Suprapubic skin (tissue), 4 donors: ENCODE data around the gene PRSS12. TPM values are rescaled to one million over a fixed set of nuclear protein-coding genes. Genes with fewer than 3 reads are reported as not detected.

ENCODE experiments used
- DNase-seq, 2 donors: peaks; one replicate each; pipeline ENCODE4 v3.0.0-alpha.2; 2019; ENCODE audit warnings: low spot score in 2 of 2
- H3K27ac ChIP-seq: fragments of 200-600 bp; sonication (generic); one replicate; pipeline ENCODE4 v1.5.1; 2019
- H3K27me3 ChIP-seq: fragments of 200-600 bp; sonication (generic); one replicate; pipeline ENCODE4 v1.5.1; 2019
- H3K36me3 ChIP-seq: fragments of 200-600 bp; sonication (generic); one replicate; pipeline ENCODE4 v1.5.1; 2019
- H3K4me1 ChIP-seq: fragments of 200-600 bp; sonication (generic); one replicate; pipeline ENCODE4 v1.5.1; 2019
- H3K4me3 ChIP-seq: fragments of 200-600 bp; sonication (generic); one replicate; pipeline ENCODE4 v1.5.1; 2019; ENCODE audit warnings: mild to moderate bottlenecking
- H3K9me3 ChIP-seq: fragments of 200-600 bp; sonication (generic); one replicate; pipeline ENCODE4 v1.5.1; 2019
- CTCF ChIP-seq, 2 donors: fragments of 200-600 bp in 1 of 2; fragments of 450-650 bp in 1 of 2; sonication (generic) in 1 of 2; IDR thresholded peaks; one replicate each; pipeline ENCODE4 v1.5.1; 2016 to 2019; ENCODE audit warnings: antibody characterized with exemption in 2 of 2, mild to moderate bottlenecking in 1 of 2, moderate library complexity in 1 of 2
- EP300 ChIP-seq: sonication (generic); formaldehyde crosslinking; IDR thresholded peaks from one replicate; pipeline ENCODE4 v1.6.1; 2017; ENCODE audit warnings: antibody characterized with exemption
- POLR2A ChIP-seq, 2 donors: fragments of 450-650 bp; IDR thresholded peaks; one replicate each; pipeline ENCODE4 v1.6.1; 2017; ENCODE audit warnings: antibody characterized with exemption in 2 of 2, mild to moderate bottlenecking in 2 of 2, moderate library complexity in 2 of 2
- POLR2AphosphoS5 ChIP-seq, 3 donors: sonication (generic); formaldehyde crosslinking; IDR thresholded peaks; one replicate each; pipeline ENCODE4 v1.6.1; 2017; ENCODE audit warnings: antibody characterized with exemption in 3 of 3
- WGBS: methylation state at CpG from one replicate; pipeline ENCODE4 v1.1.5; 2018; 5-methylcytosine and 5-hydroxymethylcytosine counted together
- total RNA-seq, 4 donors: library from RNA; depleted of rRNA; stranded (reverse); fragments of >200 nt; gene quantifications; one replicate each; pipeline ENCODE4 v1.1.0, GENCODE V29; 2016

The PRSS12 gene
- total RNA-seq, 4 donors from 2014 or later: 7.5 to 14.0 (median 8.7) TPM

- Histone ChIP-seq H3K4me3 (no peak overlapping the region), H3K27me3 (no peaks in the 10 kb centered on the region), H3K4me1 (no peaks in the 10 kb centered on the region), H3K27ac (no peak overlapping the region), H3K36me3 (no peaks in the 10 kb centered on the region), H3K9me3 (no peaks in the 10 kb centered on the region)
- 29% methylated on average over 1 of the region's 1 CpG for WGBS
- no peak for TF ChIP-seq POLR2AphosphoS5 (IDR thresholded peaks at IDR 0.05)
- no peak for TF ChIP-seq EP300
- no peak for TF ChIP-seq POLR2A (IDR thresholded peaks at IDR 0.05)
- no peak for TF ChIP-seq CTCF (IDR thresholded peaks at IDR 0.05)
- no peak for DNase-seq
These were observed 27.4 kb downstream of the PRSS12 start for GRCh38 chr4:118325431-118325830.

GRCh38 chr4:118322831-118323502 is 29.8 kb downstream of the PRSS12 start:
- no peak for TF ChIP-seq EP300
- no peak for TF ChIP-seq POLR2A (IDR thresholded peaks at IDR 0.05)
- TF ChIP-seq CTCF (IDR thresholded peaks at IDR 0.05): no peak
- no peak for TF ChIP-seq POLR2AphosphoS5 (IDR thresholded peaks at IDR 0.05)

GRCh38 chr4:118318931-118319330 is 33.9 kb downstream of the PRSS12 start:
- H3K9me3 ChIP-seq: no peaks in the 10 kb centered on the region
- no peak for DNase-seq
- no peaks in the 10 kb centered on the region for H3K27me3 ChIP-seq
- WGBS: 80% methylated on average over 1 of the region's 1 CpG
- no peaks in the 10 kb centered on the region for H3K4me1 ChIP-seq
- H3K36me3 ChIP-seq: no peaks in the 10 kb centered on the region
- H3K27ac ChIP-seq: no peak overlapping the region
- TF ChIP-seq CTCF (IDR thresholded peaks at IDR 0.05) (no peak), POLR2A (IDR thresholded peaks at IDR 0.05) (no peak), EP300 (no peak), POLR2AphosphoS5 (IDR thresholded peaks at IDR 0.05) (no peak)
- no peak overlapping the region for H3K4me3 ChIP-seq

More at GRCh38 chr4:118322831-118323502, 29.8 kb downstream of the PRSS12 start:
- H3K27ac ChIP-seq: no peak overlapping the region
- no peaks in the 10 kb centered on the region for H3K27me3 ChIP-seq
- no peaks in the 10 kb centered on the region for H3K4me1 ChIP-seq
- H3K9me3 ChIP-seq: no peaks in the 10 kb centered on the region
- 60% methylated on average over 5 of the region's 5 CpGs for WGBS
- no peaks in the 10 kb centered on the region for H3K36me3 ChIP-seq
- DNase-seq: no peak
- H3K4me3 ChIP-seq: no peak overlapping the region

GRCh38 chr4:118317691-118318090 is 35.1 kb downstream of the PRSS12 start:
- Histone ChIP-seq H3K36me3 (no peaks in the 10 kb centered on the region), H3K27ac (no peak overlapping the region), H3K27me3 (no peaks in the 10 kb centered on the region), H3K4me3 (no peak overlapping the region), H3K4me1 (no peaks in the 10 kb centered on the region), H3K9me3 (no peaks in the 10 kb centered on the region)
- TF ChIP-seq POLR2A (IDR thresholded peaks at IDR 0.05) (no peak), POLR2AphosphoS5 (IDR thresholded peaks at IDR 0.05) (no peak), EP300 (no peak), CTCF (IDR thresholded peaks at IDR 0.05) (no peak)
- WGBS: 89% methylated on average over 2 of the region's 2 CpGs
- DNase-seq: no peak

- Histone ChIP-seq H3K9me3 (no peaks in the 10 kb centered on the region), H3K27ac (no peak overlapping the region), H3K27me3 (no peaks in the 10 kb centered on the region), H3K4me3 (no peak overlapping the region), H3K4me1 (no peaks in the 10 kb centered on the region), H3K36me3 (no peaks in the 10 kb centered on the region)
- WGBS: 86% methylated on average over 2 of the region's 2 CpGs
- TF ChIP-seq POLR2A (IDR thresholded peaks at IDR 0.05) (no peak), CTCF (IDR thresholded peaks at IDR 0.05) (no peak), POLR2AphosphoS5 (IDR thresholded peaks at IDR 0.05) (no peak), EP300 (no peak)
- DNase-seq: no peak
These were observed 38.6 kb downstream of the PRSS12 start for GRCh38 chr4:118314221-118314620.
